T-helper 9 cell (primary cell): Measurements from ENCODE around the gene ENTPD6.
"Not testable (repeated sequence)": the region's sequence is repeated elsewhere in the genome, so short reads cannot be mapped to it uniquely, and the experiment has no call there.

Experiments
- DNase-seq: peaks from one replicate; pipeline ENCODE4 v3.0.0-alpha.2; 2020

Gene ENTPD6

DNA sequence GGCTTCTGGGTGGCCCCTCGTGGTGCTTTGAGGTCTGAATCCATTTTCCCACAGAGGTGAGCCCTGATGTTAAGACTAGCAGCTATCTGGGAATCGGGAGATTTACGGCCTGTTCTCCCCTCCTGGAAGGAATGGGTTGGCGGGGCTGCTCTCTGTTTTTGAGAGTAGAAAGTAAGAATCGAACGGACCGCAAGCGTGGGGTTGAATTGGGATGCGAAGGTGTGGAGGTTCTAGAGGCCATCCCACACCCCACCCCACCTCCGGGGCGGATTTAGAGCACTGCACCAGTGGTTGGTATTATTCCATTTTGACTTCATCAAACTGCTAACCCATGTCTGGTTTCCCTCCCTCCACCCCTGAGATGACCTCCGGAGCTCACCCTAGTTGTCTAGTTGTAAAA is 63.8 kb downstream of the ENTPD6 start:
- DNase-seq = no peak

DNA sequence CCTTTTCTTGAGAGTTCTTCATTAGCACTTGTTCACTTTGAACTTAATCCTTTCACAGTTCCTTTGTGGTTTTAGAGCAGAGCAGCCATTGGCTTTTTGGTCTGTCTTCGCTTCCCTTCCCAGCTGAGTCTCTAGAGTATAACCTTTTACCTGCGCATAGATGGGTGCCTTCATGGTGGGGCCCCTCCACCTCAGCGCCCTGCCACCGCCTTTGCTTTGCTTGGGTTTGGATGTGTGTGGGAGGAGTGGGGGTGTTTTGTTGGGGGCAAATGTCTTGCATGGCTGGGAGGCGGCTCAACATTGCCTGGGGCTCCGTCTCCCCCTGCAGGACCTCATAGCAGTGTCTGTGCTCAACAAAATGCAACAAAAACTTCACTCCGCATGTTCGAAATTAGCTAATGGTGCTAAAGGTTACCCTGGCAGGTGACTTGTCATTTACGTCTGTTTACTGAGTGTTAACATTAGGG is 64.3 kb downstream of the ENTPD6 start:
- no peak for DNase-seq

DNA sequence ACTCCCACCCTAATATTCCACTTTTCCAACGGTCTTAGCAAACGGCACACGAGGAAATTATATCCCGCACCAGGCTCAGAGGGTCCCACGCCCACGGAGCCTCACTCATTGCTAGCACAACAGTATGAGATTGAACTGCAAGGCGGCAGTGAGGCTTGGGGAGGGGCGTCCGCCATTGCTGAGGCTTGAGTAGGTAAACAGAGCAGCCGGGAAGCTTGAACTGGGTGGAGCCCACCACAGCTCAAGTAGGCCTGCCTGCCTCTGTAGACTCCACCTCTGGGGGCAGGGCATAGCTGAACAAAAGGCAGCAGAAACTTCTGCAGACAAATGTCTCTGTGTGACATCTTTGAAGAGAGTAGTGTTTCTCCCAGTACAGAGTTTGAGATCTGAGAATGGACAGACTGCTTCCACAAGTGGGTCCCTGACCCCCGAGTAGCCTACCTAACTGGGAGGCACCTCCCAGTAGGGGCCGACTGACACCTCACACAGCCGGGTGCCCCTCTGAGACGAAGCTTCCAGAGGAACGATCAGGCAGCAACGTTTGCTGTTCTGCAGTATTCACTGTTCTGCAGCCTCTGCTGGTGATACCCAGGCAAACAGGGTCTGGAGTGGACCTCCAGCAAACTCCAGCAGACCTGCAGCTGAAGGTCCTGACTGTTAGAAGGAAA is 65.4 kb downstream of the ENTPD6 start:
- DNase-seq = not testable (repeated sequence)

DNA sequence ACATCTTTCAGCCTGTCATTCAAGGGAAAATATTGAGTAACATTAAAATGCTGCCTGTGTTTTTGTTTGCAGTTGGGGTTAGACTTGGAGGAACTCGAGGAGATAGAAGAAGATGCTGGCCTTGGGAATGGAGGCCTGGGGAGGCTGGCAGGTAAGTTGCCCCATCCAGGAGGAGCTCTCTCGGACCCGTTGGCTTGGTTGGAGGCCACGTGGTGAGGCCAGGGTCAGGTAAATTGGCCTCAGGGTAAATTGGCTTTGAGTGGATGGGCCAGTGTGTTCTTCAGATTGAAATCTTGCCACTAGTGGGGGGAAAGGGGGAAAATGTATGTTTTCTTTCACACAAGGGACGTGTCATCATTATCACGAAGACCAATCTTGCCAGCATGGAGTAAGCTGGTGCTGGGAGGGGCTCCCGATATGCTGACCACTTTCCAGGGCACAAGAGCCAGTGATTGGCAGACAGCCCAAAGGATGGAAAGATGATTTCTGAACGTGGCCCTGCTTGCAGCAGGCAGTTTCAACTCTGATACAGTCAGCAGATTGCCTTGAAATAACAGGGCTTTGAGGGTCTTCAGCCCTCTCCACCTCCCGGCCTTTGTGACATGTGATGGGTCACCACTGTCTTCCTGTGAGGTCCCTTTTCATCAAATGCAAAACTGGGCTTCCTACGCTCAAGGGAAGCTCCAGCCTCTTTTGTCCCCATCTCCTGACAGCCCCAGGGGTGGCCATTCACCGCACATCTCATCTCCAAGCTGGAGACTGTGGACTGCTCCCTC is 73.7 kb downstream of the ENTPD6 start:
- DNase-seq = no peak

DNA sequence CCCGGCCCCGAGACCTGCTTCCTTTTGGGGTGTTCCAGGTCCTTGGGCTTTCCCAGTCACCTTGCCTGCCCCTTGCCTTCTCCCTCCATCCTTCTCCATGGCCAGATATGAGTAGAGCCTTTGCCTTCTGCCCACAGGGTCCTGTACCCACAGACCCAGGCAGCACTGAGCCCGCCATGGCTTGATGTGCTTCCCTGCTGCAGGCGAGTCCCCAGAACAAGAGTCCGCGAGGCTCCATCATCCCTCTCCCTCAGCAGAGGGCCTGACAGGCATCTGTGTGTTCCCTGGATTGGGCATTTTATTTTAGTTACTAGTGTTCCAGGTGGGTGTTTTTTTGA is 74.3 kb downstream of the ENTPD6 start:
- DNase-seq = no peak

DNA sequence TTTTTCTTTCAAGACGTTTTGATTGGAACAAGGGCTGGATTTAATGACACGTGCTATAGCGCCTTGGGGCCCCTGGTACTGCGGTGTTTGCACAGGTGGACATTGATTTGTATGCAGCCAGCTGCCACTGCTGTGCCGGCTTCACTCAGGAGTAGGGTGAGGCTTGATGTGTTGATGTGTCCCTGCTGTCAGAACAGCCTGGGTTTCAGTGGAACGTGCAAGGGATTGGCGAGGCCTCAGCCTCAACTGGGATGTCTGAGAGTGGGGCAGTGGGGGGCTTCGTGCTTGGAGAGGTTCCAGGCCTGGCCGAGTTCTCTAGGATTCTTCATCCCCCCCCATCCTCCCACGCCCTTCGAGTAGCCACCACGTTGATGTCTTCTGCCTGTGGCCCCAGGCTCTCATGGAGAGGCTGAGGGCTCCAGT is 75.3 kb downstream of the ENTPD6 start:
- DNase-seq = no peak

DNA sequence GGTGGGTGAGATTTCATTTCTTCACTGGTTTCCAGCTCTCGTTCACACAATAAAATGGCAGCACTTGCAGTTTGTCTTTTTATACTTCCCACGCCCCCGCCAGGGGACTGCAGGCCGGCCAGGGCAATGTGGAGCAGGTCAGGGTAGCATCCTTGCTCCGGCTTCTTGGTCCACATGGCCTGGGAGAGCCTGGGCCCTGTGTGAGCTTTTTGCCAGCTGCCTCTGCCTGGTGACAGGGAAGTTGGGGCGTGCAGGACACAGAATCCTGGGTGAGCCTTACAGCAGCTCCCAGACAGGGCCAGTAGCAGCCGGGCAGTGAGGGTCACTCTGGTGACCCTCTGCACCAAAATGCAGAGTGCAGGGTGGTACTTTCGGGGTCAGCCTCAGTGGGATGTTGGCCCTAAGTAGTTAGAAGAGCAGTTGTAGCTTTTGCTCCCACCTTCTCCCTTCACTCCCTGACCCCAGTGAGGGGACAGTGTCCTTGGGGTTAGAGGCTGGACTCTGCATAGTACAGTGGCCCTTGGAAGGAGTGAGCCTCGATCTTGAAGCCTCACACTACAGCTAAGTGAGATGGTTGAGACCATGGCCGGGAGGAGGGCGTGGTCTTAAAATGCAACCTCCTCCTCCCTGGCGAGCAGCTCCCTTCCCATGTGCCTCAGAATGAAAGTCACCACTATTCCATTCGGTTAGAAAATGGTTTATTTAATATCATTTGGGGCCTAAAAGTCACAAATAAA is 76.1 kb downstream of the ENTPD6 start:
- DNase-seq = no peak

DNA sequence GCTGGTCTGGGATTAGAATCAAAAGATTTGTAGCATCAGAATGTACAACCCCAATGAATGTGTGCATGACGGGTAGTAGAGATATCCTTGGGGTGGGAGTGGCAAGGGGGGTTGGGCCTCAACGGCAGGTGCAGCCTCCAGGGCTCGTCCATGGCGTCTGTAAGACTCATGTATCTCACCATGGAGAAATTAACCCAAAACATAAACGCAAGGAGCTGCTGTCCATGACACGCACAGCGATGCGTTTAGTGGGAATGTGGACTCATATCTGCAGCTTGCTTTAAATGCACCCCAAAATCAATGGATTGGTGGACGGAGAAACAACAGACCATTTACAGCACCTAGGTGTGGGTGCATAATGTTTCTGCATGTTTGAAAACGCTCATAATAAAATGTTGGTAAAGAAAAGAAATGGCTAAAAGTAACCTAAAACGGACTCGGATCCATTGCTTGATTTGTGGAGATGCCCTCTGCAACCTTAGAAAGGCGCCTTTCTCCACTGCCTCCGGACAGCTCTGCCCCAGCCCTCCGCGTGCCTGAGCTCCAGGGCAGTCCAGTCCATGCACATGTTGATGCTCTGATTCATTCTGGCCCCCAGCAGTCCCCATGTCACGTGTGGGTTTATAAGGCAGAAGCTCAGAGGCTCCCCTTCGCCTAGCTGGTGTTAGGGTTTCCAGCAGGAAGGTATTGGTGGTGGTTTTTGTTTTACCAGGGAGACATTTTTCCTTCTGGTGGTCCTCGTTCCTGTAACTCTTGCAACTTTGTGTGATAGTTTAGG is 76.9 kb downstream of the ENTPD6 start:
- no peak for DNase-seq

DNA sequence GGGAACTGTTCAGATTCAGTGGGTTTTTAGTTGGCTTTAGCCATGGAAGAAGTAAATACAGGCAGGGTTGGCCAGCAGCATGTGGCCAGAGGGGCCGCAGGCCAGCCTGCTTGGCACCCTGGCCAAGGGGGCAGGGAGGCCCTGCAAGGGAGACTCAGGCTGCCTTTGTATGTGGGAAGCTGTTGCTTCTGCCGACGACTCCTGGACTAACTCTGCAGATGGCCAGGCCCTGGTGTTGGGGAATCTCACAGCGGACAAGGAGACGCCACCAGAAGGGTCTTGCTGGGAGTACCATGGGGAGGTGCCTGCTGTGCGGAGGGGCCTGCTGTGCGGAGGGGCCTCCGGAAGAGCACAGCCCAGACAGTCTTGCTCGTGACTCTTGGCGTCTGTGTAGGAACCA is 77.5 kb downstream of the ENTPD6 start:
- no peak for DNase-seq

DNA sequence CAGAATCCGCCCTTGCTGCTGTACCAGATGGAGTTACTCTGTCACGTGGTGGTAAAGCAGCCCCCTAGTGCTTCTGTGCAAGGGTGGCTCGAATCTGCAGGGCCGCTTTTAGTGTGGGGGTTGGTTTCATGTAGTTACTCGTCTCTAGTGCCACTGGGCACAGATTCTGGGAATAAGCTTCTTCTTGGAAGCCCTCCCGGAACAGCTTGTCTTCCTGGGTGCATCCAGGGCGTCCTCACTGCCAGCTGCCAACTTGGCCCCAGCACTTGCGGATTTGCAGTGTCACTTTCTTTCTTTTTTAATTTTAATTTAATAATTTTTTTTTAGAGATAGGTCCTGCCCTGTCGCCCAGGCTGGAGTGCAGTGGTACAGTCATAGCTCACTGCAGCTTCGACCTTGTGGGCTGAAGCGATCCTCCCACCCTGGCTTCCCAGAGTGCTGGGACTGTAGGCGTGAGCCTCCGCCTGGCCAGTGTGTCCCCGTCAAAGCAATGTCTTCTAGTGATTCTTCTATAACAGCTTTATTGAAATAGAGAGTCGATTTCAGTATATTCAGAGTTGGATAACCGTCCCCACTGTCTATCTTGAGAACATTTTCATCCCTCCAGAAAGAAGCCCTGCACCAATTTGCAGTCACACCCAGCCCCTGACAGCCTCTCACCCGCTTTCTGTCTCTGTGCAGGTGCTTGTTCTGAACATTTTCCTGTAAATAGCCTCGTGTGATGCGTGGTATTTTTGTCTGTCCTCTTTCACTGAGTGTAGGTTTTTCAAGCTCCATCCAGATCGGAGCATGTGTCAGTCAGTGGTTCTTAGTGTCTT is 78.2 kb downstream of the ENTPD6 start:
- no peak for DNase-seq

DNA sequence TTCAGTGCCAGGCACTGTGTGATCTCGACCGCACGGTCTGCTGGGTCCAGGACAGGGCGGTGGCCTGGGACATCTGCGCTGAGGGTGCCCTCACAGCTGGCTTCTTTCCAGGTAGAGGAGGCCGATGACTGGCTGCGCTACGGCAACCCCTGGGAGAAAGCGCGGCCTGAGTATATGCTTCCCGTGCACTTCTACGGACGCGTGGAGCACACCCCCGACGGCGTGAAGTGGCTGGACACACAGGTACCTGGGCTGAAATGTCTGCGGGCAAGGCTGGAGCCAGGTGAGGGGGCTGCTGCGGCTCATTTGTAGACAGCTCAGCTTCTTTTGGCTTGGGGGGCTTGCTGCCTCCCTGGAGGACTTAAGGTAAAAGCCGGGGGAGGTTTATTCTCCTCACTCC is 79.0 kb downstream of the ENTPD6 start:
- DNase-seq = no peak

DNA sequence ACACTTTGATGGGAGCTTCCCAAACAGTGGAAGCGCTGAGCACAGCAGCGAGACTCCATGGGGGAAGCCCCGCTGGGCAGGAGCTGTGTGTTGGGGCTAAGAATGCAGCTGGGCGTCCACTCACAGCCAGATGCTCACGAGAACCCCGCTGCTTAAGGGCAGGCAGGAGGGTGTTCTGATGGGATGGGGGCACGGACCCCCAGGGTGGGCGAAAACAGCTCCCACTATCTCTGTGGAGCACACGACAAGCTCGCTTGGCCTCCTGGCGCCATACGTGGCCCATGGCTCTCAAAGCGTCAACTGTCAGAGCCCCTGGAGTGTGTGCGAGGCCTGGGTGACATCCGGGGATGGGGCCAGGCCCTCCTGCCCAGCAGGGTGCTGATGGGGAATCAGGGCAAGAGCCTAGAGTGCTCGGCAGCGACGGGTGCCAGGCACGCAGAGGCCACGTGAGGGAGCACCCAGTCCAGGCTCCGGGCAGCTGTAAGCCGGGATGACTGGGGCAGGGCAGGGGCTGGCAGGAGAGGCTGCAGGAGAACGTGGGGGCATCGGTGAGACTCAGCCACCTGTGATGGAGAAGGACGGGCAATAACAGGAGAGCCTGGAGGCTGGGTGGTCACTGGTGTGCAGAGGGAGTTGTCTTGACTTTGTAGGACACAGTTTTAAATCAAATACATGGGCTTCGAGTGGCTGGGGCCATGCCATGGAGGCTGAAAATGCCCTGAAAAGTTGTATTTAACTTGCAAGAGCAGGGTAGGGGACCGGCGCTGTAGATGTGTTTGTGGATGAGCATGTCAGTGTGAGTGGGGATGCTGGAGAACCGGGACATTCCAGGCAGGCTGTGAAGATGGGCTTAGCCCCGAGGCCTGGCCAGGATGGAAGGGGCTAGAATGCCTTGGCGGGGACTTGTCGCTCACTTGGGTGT is 79.6 kb downstream of the ENTPD6 start:
- no peak for DNase-seq

DNA sequence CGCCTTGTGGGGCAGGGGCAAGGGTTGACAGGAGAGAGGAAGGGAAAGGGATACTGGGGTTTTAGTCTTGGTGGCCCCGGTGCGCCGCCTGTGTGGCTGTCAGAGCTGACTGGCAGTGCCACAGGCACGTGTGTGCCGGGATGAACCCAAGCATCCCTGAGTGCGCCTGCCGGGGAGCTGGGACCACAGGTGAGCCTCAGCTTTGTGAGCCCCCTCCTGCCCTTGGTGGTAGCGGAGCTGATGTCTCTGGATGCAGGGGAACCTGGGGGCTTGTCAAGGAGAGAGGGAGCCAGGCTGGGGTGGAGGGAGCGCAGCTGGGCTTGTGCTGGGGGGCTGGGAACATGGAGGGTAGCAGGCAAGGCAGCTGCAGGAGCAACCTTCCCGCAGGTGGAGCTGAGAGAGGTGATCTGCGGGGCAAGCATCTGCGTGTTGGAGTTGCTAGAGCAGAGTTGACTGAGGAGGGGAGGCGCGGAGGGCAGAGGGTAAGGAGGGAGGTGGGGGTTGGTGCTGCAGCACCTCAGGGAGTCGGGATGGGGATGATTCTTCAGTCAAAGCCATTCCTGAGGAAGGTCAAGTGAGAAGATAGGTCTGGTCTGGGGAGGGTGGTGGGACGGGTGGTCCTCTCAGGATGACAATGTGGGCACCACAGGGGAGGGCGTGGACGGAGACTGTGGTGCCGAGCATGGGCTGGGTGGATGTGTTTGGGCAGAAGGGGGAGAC is 80.5 kb downstream of the ENTPD6 start:
- no peak for DNase-seq
